HG03175 (cell line): ENCODE measurements around the gene SAPCD2.
"Not testable (repeated sequence)": the region's sequence is repeated elsewhere in the genome, so short reads cannot be mapped to it uniquely, and the experiment has no call there.

ENCODE experiments used
- ATAC-seq: cut with Tn5 transposase; IDR thresholded peaks from one replicate; pipeline ENCODE4 v1.9.1; 2021; ENCODE audit warnings: mild to moderate bottlenecking, moderate library complexity; ENCODE audit not compliant: unreplicated experiment

Gene SAPCD2, protein sequence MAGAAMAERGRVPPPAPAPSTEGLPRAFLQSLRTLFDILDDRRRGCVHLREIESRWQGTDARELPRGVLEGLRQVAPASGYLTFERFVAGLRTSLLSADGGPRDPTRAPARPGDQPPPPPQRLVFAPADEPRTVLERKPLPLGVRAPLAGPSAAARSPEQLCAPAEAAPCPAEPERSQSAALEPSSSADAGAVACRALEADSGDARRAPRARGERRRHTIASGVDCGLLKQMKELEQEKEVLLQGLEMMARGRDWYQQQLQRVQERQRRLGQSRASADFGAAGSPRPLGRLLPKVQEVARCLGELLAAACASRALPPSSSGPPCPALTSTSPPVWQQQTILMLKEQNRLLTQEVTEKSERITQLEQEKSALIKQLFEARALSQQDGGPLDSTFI

GRCh38 chr9:137070201-137070905 lies at the start of gene SAPCD2:
TSS of gene SAPCD2 (minus strand) at chr9:137070557. CDS start at chr9:137070460, 97 bp downstream.
- peak; percentile 74 for ATAC-seq

DNA sequence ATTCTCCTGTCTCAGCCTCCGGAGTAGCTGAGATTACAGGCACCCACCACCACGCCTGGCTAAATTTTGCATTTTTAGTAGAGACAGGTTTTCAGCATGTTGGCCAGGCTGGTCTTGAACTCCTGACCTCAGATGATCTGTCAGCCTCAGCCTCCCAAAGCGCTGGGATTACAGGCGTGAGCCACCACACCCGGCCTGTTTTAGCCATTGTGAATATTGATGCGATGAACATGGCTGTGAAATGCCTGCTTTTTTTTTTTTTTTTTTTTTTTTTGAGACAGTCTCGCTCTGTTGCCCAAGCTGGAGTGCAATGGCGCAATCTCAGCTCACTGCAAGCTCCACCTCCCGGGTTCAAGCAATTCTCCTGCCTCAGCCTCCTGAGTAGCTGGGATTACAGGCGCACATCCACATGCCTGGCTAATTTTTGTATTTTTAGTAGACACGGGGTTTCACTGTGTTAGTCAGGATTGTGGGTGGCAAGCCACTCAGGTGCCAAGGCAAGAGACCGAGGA lies 47.8 kb upstream of the SAPCD2 start:
- not testable (repeated sequence) for ATAC-seq

DNA sequence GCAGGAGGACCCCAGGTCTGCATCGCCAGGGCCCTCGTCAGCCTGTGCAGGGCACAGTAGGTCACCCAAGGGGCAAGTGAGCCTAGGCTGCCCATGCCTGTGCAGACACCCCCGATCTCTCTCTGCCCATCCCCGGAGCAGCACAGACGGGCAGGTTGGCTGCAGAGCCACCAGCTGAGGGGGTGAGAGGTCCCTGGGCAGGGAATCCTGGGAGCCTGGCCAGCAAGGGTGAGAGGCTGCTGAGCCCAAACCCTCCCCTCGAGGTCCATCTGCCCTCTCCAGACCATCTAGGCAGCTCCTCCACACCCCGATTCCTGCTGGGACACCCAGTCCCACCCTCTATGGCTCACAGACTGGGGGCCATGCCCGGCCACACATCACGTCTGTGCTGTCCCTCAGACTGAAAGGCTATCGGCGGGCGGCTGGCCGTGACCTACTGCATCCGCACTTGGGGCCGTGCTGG lies 46.9 kb upstream of the SAPCD2 start:
- ATAC-seq, result no peak

DNA sequence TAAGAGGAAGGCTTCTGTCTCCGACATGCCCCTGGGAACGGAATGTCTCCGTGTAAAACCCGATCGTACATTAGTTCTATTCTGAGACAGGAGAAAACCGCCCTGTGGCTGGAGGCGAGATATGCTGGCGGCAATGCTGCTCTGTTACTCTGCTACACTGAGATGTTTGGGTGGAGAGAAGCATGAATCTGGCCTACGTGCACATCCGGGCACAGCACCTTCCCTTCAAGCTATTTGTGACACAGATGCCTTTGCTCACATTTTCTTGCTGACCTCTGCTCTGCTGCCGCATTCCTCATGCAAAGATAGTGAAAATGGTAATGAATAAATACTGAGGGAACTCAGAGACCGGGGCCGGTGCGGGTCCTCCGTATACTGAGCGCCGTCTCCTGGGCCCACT lies 46.4 kb upstream of the SAPCD2 start:
- no peak for ATAC-seq

DNA sequence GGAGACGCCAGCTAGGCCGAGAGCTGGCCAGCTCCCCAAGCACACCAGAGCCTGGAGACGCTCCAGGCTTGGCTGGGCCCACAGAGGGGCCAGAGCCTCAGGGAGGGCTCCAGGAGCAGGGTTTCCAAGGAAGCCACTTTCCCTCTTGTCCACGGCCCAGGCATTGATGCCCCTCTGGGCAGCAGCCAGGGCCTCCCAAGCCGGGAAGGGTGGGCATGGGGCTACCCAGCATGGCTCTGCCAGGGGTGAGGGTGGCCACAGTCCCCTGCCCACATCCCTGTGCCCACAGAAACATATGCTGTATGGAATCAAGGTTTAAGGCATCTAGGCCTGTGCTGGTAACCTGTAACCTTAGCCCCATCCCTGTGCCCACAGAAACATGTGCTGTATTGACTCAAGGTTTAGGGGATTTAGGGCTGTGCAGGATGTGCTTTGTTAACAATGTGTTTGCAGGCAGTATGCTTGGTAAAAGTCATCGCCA lies 45.7 kb upstream of the SAPCD2 start:
- no peak for ATAC-seq

DNA sequence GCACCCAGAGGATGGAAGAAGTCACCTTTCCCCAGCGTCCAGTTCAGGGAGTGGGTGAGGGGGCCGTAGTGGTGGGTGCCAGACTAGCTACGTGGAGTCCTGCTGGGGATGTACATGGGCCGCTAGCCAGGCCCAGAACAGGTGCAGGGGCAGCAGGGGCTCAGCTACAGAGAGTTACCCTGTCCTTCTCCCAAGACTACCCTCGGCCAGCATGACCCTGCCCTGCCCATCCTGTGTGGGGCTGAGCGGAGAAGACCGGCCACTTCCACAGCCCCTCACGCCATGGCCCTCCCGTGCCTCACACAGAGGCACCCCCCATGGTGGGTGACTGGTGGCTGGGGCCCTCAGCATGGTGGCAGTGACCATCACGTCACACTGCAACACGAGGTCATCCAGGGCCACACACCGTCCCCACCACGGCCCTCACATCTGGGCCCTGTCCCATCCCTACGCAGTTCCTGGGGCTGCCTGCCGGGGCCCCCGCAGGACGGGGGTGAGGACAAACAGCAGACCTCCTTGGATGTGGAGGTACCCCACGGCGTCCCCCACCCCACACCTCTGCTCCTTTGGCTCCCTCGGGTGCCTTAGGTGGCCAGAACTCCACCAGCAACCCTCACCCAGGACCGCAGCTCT lies 45.2 kb upstream of the SAPCD2 start:
- ATAC-seq, result no peak

DNA sequence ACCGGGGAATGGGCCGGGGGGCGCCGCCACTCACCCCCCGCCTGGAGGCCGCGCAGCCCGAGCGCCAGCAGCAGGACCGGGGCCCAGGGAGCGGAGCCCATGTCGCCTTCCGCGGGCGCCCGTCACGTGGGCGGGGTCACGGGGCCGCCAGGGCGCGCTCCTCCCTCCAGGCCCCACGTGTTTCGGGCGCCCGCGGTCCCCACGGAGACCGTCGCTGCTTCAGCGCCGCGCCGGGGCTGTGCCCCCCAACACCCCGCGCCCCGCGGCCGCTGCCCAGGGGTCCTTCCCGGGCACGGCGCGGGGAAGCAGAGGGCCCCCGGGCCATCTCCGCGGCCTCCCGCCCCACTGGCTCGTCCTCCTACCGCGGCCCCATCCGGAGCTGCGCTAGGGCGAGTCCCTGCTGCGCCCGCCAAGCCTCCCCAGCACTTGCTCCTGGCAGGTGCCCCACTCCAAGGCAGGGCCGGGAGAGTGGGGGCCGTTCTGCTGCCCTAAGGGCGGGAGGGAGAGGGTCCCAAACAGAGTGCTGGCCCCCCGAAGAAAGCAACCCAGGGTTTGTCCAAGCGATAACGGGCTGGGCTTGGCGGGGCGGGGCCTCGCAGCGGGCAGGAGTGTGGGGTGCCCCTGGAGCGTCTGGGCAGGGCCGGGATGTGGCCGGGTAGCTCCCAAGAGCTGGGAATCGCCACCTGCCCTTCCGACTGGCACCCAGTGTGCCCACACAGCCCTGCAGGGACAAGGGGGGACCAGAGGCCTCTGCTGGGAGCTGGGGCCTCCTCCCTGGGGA lies 44.4 kb upstream of the SAPCD2 start, which contains the start of gene DPP7:
Gene DPP7 (minus strand): TSS at position 121 of the 781 bp plus-strand sequence. CDS start 20 bp downstream, at position 101.
- peak; percentile 77 for ATAC-seq

GRCh38 chr9:137114220-137114612 lies 43.9 kb upstream of the SAPCD2 start:
- ATAC-seq, result peak; percentile 25

- no peak for ATAC-seq
Observed at GRCh38 chr9:137113385-137114159, 43.2 kb upstream of the SAPCD2 start.

DNA sequence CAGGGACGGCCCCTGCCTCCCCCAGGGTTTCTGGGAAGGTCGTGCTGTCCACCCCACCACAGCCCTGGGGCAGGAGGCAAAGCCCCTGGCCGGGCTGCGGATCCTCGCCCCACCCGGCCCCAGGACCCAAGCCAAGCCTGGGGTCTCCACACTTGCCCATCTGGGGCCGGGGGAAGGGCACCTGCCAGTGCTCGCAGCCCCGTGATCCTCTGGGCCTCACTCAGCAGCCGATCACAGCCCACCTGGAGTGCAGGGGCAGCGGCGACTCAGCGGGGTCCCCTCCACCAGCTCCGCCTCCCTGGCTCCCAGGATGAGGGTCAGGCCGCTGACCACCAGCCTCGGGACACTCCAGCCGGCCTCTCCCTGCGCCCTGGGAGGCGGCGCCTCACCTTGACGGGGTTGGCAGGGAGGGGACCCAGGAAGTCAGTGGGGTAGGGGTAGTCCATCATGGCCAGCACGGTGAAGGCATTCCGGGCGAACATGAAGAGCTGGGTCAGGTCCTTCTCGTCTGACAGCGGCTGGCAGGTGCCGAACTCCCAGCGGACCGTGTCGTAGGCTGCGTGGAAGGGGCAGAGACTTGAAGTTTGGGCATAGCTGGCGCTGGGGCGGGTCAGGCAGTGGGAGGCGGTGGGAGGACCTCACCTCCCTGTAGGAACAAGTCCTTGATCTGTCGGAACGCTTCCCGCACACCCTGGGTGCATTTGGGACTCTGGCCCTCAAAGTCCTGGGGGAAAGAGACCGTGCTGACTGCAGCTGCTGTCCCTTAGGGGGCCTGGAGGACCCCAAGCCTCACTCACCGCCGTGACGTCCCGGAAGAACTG lies 42.4 kb upstream of the SAPCD2 start:
- ATAC-seq, result no peak

- no peak for ATAC-seq
Observed at GRCh38 chr9:137111788-137112563, 41.6 kb upstream of the SAPCD2 start.

DNA sequence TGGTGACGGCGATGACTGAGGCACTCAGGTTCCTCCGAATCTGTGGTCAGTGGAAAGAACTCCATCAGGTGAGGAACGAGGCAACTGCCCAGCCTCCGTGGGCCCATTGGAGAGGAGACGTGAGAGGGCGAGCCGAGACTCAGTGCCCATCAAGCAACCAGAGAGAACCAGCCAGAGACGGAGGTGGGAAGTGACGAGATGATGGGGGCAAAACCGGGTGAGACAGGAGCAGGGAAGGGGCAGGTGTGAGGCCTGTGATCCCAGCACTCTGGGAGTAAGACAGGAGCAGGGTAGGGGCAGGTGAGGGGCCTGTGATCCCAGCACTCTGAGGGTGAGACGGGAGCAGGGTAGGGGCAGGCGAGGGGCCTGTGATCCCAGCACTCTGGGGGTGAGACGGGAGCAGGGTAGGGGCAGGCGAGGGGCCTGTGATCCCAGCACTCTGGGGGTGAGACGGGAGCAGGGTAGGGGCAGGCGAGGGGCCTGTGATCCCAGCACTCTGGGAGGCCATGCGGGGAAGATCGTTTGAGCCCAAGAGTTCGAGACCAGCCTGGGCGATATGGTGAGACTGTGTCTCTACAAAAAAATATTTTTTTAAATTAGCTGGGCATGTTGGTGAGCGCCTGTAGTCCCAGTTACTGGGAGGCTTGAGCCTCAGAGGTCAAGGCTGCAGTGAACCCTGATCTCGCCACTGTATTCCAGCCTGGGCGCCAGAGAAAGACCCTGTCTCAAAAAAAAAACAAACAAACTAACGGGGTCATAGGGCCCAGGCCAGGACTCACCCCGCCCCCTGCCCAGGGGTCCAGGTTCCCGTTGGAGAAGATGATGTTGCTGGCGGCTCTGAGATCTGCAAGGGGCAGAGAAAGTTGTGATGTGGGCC lies 40.8 kb upstream of the SAPCD2 start:
- no peak for ATAC-seq

GRCh38 chr9:137110147-137110910 lies 40.0 kb upstream of the SAPCD2 start:
- no peak for ATAC-seq

- ATAC-seq, result no peak
Observed at GRCh38 chr9:137109250-137110146, 39.1 kb upstream of the SAPCD2 start.

- ATAC-seq, result no peak
Observed at GRCh38 chr9:137108608-137109249, 38.4 kb upstream of the SAPCD2 start.
